Activated CD8-positive, alpha-beta T cell treated with anti-CD3 and anti-CD28 coated beads for 36 hours (primary cell): Measurements from ENCODE around the gene LAMA1. TPM values are rescaled to one million over a fixed set of nuclear protein-coding genes. Genes with fewer than 3 reads are reported as not detected.

Source experiments
- ATAC-seq: fragments of 200-7000 bp; cut with Tn5 transposase; one replicate; pipeline ENCODE4 v1.10.0; 2021; ENCODE audit warnings: mild to moderate bottlenecking, moderate library complexity
- CTCF ChIA-PET: fragments of 350-600 bp; sonication (Branson Sonifier 250); formaldehyde crosslinking; loops from one replicate; lab custom pipeline; 2021; ENCODE audit warnings: antibody characterized with exemption; lab: Charles Lee
- POLR2A ChIA-PET: fragments of 350-600 bp; sonication (Branson Sonifier 250); formaldehyde crosslinking; loops from one replicate; lab custom pipeline; 2021; ENCODE audit warnings: antibody characterized with exemption; lab: Charles Lee
- DNase-seq: peaks from one replicate; pipeline ENCODE4 v3.0.0-alpha.2; 2020
- H3K27ac Mint-ChIP-seq: one replicate; pipeline ENCODE4 v1.8.0; 2021; ENCODE audit warnings: mild to moderate bottlenecking, mixed read lengths
- H3K27me3 Mint-ChIP-seq: one replicate; pipeline ENCODE4 v1.8.0; 2021; ENCODE audit warnings: mixed read lengths
- H3K36me3 Mint-ChIP-seq: one replicate; pipeline ENCODE4 v1.8.0; 2021; ENCODE audit warnings: low read depth, mixed read lengths
- H3K4me1 Mint-ChIP-seq: one replicate; pipeline ENCODE4 v1.8.0; 2021; ENCODE audit warnings: low read depth, mixed read lengths
- H3K4me3 Mint-ChIP-seq: one replicate; pipeline ENCODE4 v1.8.0; 2021; ENCODE audit warnings: mild to moderate bottlenecking, moderate library complexity, mixed read lengths
- H3K9me3 Mint-ChIP-seq: one replicate; pipeline ENCODE4 v1.8.0; 2021; ENCODE audit warnings: mixed read lengths
- CTCF ChIP-seq: fragments of 200-600 bp; IDR thresholded peaks from one replicate; pipeline ENCODE4 v1.8.0; 2022; ENCODE audit warnings: antibody characterized with exemption, mild to moderate bottlenecking
- intact Hi-C: fragments of 100-400 bp; cut with micrococcal nuclease; formaldehyde crosslinking; loops from one replicate; pipeline ENCODE4 v1.10.0; 2022
- total RNA-seq, 2 experiments: library from RNA; stranded (reverse); gene quantifications; one replicate each; pipeline ENCODE4 v1.2.3, GENCODE V29; 2021

LAMA1 gene
- total RNA-seq, 2 experiments from 2014 or later, result not detected

- H3K4me1 Mint-ChIP-seq, result no peaks in the 10 kb centered on the region
- no peaks in the 10 kb centered on the region for H3K27me3 Mint-ChIP-seq
- ChIA-PET POLR2A (no interaction called here), CTCF (interaction anchor here (1.0 kb wide), 1 partner anchor 8 kb away, joined by 4 read pairs; no protein-coding TSS in a partner anchor)
- H3K27ac Mint-ChIP-seq, result no peak overlapping the region
- no peaks in the 10 kb centered on the region for H3K9me3 Mint-ChIP-seq
- intact Hi-C loops, result no loop called here
- no peaks in the 10 kb centered on the region for H3K36me3 Mint-ChIP-seq
- ATAC-seq (no peak), DNase-seq (no peak)
- no peak overlapping the region for H3K4me3 Mint-ChIP-seq
- TF ChIP-seq CTCF, result no peak
These were observed 70.3 kb downstream of the LAMA1 start for GRCh38 chr18:7047336-7047735.

GRCh38 chr18:7038330-7038851 is 79.2 kb downstream of the LAMA1 start:
- Mint-ChIP-seq H3K27me3 (peaks cover 5% of the 10 kb centered on the region), H3K4me1 (peaks cover 4% of the 10 kb centered on the region), H3K9me3 (peaks cover 2% of the 10 kb centered on the region), H3K27ac (no peak overlapping the region), H3K4me3 (no peak overlapping the region), H3K36me3 (no peaks in the 10 kb centered on the region)
- peak; percentile 13 for DNase-seq
- TF ChIP-seq CTCF, result no peak
- ChIA-PET POLR2A (no interaction called here), CTCF (no interaction called here)
- intact Hi-C loops, result no loop called here
- peak; percentile 39 for ATAC-seq

DNA sequence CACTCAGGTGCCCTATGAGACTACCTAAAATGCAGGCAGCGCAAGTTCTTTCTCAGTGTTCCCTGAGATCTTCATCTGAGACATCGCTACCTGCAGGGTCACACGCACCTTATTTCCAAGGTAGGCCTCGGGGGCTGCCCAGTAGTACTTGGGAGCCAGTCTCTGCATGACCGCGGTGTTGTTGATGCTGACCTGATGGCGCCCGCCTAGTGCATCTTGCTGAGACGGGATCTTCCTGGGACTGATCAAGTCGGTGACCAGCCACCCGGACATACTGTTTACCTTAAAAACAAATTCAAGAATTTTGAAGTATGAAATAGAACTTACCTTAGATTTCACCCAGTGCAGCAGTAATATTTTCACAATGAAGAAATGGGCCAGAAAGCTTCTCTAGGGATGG is 80.1 kb downstream of the LAMA1 start:
- intact Hi-C loops, result no loop called here
- Mint-ChIP-seq H3K27ac (no peak overlapping the region), H3K9me3 (peaks cover 2% of the 10 kb centered on the region), H3K36me3 (no peaks in the 10 kb centered on the region), H3K27me3 (peaks cover 5% of the 10 kb centered on the region), H3K4me1 (peaks cover 4% of the 10 kb centered on the region), H3K4me3 (no peak overlapping the region)
- ChIA-PET CTCF (no interaction called here), POLR2A (no interaction called here)
- DNase-seq (no peak), ATAC-seq (no peak)
- TF ChIP-seq CTCF, result no peak

- Mint-ChIP-seq H3K4me3 (no peak overlapping the region), H3K4me1 (peaks cover 4% of the 10 kb centered on the region)
- POLR2A ChIA-PET, result no interaction called here
These were observed 81.8 kb downstream of the LAMA1 start for GRCh38 chr18:7035807-7036206.

DNA sequence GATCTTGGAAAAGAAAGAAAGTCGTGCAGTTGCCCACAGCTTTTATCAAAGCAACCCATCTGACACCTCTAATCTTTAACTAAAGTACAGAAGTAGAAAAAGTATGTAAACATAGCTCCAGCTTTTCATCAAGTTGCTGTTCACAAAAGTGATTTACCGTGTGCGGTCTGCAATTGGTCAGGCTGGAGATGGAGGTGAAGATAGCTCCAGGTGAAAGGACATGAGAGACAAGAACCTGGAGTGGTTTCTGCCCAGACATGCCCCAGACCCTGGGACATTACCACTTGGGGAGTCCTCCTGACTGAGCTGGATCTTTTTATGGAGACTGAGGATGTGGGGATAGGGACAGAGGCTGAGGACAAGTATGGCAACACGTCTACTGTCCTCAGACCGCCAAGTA is 82.7 kb downstream of the LAMA1 start:
- ChIA-PET CTCF (no interaction called here), POLR2A (no interaction called here)
- H3K9me3 Mint-ChIP-seq, result peaks cover 2% of the 10 kb centered on the region
- no peak for ATAC-seq
- TF ChIP-seq CTCF, result no peak
- DNase-seq, result no peak
- H3K4me1 Mint-ChIP-seq, result peaks cover 4% of the 10 kb centered on the region
- no peak overlapping the region for H3K27ac Mint-ChIP-seq
- H3K4me3 Mint-ChIP-seq, result no peak overlapping the region
- peaks cover 5% of the 10 kb centered on the region for H3K27me3 Mint-ChIP-seq
- H3K36me3 Mint-ChIP-seq, result no peaks in the 10 kb centered on the region
- intact Hi-C loops, result no loop called here

More at GRCh38 chr18:7035807-7036206, 81.8 kb downstream of the LAMA1 start:
- H3K27me3 Mint-ChIP-seq, result peaks cover 5% of the 10 kb centered on the region
- H3K27ac Mint-ChIP-seq, result no peak overlapping the region
- DNase-seq, result no peak
- intact Hi-C loops, result no loop called here
- CTCF ChIA-PET, result no interaction called here
- peaks cover 2% of the 10 kb centered on the region for H3K9me3 Mint-ChIP-seq
- H3K36me3 Mint-ChIP-seq, result no peaks in the 10 kb centered on the region
- ATAC-seq, result no peak
- no peak for TF ChIP-seq CTCF
